OCI-LY7 (cell line): ENCODE data around the gene TMEM63A. TPM values are rescaled to one million over a fixed set of nuclear protein-coding genes. Genes with fewer than 3 reads are reported as not detected.

Experiments used
- BruUV-seq: library from RNA; stranded (reverse); fragments of 400-500 nt; replicated peaks from 2 replicates; lab custom pipeline; 2021; lab: Mats Ljungman, UMichigan
- CTCF ChIA-PET: fragments of 300-600 bp; sonication (Branson Sonifier 250); formaldehyde crosslinking; loops from one replicate; lab custom pipeline; 2022; ENCODE audit warnings: antibody characterized with exemption; ENCODE audit not compliant: unreplicated experiment; lab: Charles Lee
- POLR2A ChIA-PET: fragments of 300-600 bp; sonication (Branson Sonifier 250); formaldehyde crosslinking; loops from one replicate; lab custom pipeline; 2022; ENCODE audit warnings: antibody characterized with exemption; lab: Charles Lee
- DNase-seq: peaks from one replicate; pipeline ENCODE4 v3.0.0-alpha.2; 2015; ENCODE audit warnings: low spot score
- H2AFZ ChIP-seq: fragments of 200-600 bp; sonication (generic), shearing (Covaris generic); 2 replicates; pipeline ENCODE4 v1.6.1; 2014; ENCODE audit warnings: mild to moderate bottlenecking, antibody characterized with exemption, low read length, moderate library complexity
- H3K27ac ChIP-seq: fragments of 200-600 bp; sonication (generic); 2 replicates; pipeline ENCODE4 v1.5.1; 2014; ENCODE audit warnings: mixed run types, low read depth, mild to moderate bottlenecking, moderate library complexity, low read length, inconsistent platforms; ENCODE audit not compliant: poor library complexity, severe bottlenecking
- H3K36me3 ChIP-seq: fragments of 200-600 bp; sonication (generic); 2 replicates; pipeline ENCODE4 v1.6.1; 2014; ENCODE audit warnings: mild to moderate bottlenecking, antibody characterized with exemption, low read length, moderate library complexity, mixed read lengths; ENCODE audit not compliant: insufficient read depth
- H3K4me1 ChIP-seq: fragments of 200-600 bp; sonication (generic); 2 replicates; pipeline ENCODE4 v1.5.1; 2014; ENCODE audit warnings: mild to moderate bottlenecking, low read length; ENCODE audit not compliant: insufficient read depth, poor library complexity, severe bottlenecking
- H3K4me2 ChIP-seq: fragments of 200-600 bp; sonication (generic); 2 replicates; pipeline ENCODE4 v1.6.1; 2014; ENCODE audit warnings: mild to moderate bottlenecking, low read length
- H3K4me3 ChIP-seq: fragments of 200-600 bp; sonication (generic); 2 replicates; pipeline ENCODE4 v1.5.1; 2014; ENCODE audit warnings: mild to moderate bottlenecking, low read depth, low read length; ENCODE audit not compliant: poor library complexity, severe bottlenecking
- H3K79me2 ChIP-seq: fragments of 200-600 bp; sonication (generic); 2 replicates; pipeline ENCODE4 v1.6.1; 2016; ENCODE audit warnings: low read depth, mild to moderate bottlenecking, low read length, moderate library complexity, mixed read lengths; ENCODE audit not compliant: insufficient read depth
- H3K9me2 ChIP-seq: fragments of 200-600 bp; sonication (generic); 2 replicates; pipeline ENCODE4 v1.6.1; 2016; ENCODE audit warnings: mild to moderate bottlenecking, low read length, mixed read lengths; ENCODE audit not compliant: insufficient read depth
- H3K9me3 ChIP-seq: fragments of 200-600 bp; sonication (generic); 2 replicates; pipeline ENCODE4 v1.6.1; 2014; ENCODE audit warnings: mild to moderate bottlenecking, mixed run types, low read length, mixed read lengths
- H4K20me1 ChIP-seq: fragments of 200-600 bp; sonication (generic); 2 replicates; pipeline ENCODE4 v1.6.1; 2014; ENCODE audit warnings: mild to moderate bottlenecking, antibody characterized with exemption, low read length, moderate library complexity, mixed read lengths; ENCODE audit not compliant: insufficient read depth
- EZH2phosphoT487 ChIP-seq: fragments of 200-600 bp; sonication (generic); IDR thresholded peaks from 2 replicates; pipeline ENCODE4 v1.6.1; 2018; ENCODE audit warnings: low read depth, borderline replicate concordance, mild to moderate bottlenecking, mixed run types, antibody characterized with exemption, low read length, moderate library complexity, mixed read lengths
- intact Hi-C: fragments of 100-400 bp; cut with micrococcal nuclease; formaldehyde crosslinking; loops from one replicate; pipeline ENCODE4 v1.10.0; 2022; ENCODE audit not compliant: unreplicated experiment
- total RNA-seq, 2 experiments: library from RNA; depleted of rRNA in 1 of 2; stranded (reverse); fragments of >200 nt in 1 of 2; shearing (Covaris generic) in 1 of 2; gene quantifications; 2 replicates each; pipeline ENCODE4 v1.2.3, GENCODE V29; 2014 to 2022
- TF ChIP-seq, protein P1 (sequence below): fragments of 200-600 bp; sonication (generic); conservative IDR thresholded peaks from 2 replicates; pipeline ENCODE4 v1.5.1; 2014; ENCODE audit warnings: mild to moderate bottlenecking, antibody characterized with exemption, low read length, moderate library complexity, mixed read lengths

TMEM63A gene
- total RNA-seq, 2 experiments from 2014 or later, result 21.0 to 46.5 TPM

DNA sequence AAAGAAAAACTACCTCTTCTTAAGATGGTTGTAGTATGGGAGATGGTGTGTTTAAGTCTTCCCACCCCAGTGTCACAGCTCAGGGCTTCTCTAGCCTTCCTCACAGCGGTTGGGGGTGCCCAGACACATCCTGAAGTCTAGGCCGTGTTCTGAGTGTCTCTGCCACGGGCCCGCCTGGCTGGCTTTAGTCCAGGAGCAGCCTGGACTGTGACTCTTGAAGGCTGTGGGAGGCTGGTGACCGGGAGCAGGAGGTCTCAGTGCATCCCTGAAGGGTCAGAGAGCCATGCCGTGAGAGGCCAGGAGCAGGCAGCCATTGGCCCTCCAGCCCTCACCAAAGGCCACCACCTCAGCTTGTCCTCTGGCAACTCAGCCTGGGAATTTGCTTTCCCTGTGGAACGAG, 67.8 kb downstream of the TMEM63A start:
- no TSS peak for BruUV-seq
- no peak for DNase-seq
- H3K4me1 ChIP-seq, result peaks cover 4% of the 10 kb centered on the region
- TF ChIP-seq, protein P1, sequence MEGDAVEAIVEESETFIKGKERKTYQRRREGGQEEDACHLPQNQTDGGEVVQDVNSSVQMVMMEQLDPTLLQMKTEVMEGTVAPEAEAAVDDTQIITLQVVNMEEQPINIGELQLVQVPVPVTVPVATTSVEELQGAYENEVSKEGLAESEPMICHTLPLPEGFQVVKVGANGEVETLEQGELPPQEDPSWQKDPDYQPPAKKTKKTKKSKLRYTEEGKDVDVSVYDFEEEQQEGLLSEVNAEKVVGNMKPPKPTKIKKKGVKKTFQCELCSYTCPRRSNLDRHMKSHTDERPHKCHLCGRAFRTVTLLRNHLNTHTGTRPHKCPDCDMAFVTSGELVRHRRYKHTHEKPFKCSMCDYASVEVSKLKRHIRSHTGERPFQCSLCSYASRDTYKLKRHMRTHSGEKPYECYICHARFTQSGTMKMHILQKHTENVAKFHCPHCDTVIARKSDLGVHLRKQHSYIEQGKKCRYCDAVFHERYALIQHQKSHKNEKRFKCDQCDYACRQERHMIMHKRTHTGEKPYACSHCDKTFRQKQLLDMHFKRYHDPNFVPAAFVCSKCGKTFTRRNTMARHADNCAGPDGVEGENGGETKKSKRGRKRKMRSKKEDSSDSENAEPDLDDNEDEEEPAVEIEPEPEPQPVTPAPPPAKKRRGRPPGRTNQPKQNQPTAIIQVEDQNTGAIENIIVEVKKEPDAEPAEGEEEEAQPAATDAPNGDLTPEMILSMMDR, result no peak
- no peak for TF ChIP-seq EZH2phosphoT487
- ChIA-PET CTCF (no interaction called here), POLR2A (interaction anchor here (0.9 to 1.0 kb wide), 2 partner anchors 9 to 26 kb away, joined by 4 to 5 read pairs; no protein-coding TSS in a partner anchor)
- no peaks in the 10 kb centered on the region for H3K36me3 ChIP-seq
- H2AFZ ChIP-seq, result no peak overlapping the region
- H3K4me2 ChIP-seq, result no peak overlapping the region
- H3K4me3 ChIP-seq, result no peak overlapping the region
- H3K27ac ChIP-seq, result no peak overlapping the region
- intact Hi-C loops, result no loop called here
- H3K9me3 ChIP-seq, result no peaks in the 10 kb centered on the region
- H3K79me2 ChIP-seq, result no peaks in the 10 kb centered on the region
- no peaks in the 10 kb centered on the region for H3K9me2 ChIP-seq
- no peaks in the 10 kb centered on the region for H4K20me1 ChIP-seq

DNA sequence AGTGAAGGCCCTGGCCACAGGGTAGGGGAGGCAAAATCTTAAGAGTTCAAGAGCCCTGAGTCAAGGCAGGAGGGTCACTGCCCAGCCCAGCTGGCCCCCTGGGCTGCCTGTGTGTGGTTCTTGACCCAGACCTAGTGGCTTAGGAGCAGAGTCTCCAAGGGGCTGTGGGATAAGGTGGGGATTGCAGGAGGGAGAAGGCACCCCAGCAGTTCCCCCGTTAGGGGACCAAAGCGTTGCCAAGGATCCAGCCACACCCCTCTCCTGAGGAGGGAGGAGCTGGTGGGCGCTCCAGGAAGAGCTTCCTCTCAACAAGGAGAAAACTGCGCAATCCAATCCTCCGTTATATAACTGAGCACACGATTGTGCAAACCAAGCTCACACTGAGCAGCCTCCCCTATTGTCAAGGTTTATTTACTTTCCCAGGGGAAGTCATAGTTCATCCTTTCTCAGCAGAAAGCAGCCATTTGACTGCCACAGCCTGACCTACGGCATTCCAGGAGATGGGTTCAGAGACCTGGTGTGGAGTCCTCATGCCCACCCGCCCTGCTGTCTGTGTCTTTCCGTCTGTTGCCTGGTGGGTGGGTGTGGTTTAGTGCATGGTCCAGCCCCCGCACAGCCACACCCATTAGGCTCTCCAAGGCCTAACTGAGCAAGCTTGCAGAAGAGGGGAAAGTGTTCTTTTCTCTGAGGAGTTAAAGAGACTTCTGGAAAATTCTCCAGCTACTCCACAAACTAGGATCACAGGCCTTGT, 68.8 kb downstream of the TMEM63A start:
- ChIA-PET POLR2A (interaction anchor here (0.9 to 1.4 kb wide), 4 partner anchors 10 to 33 kb away, joined by 3 to 6 read pairs (median 4); no protein-coding TSS in a partner anchor), CTCF (no interaction called here)
- no peak overlapping the region for H3K4me3 ChIP-seq
- no peaks in the 10 kb centered on the region for H3K9me2 ChIP-seq
- H3K27ac ChIP-seq, result no peak overlapping the region
- no peak overlapping the region for H3K4me2 ChIP-seq
- no peaks in the 10 kb centered on the region for H3K36me3 ChIP-seq
- no peak overlapping the region for H2AFZ ChIP-seq
- TF ChIP-seq, protein P1, result no peak
- TF ChIP-seq EZH2phosphoT487, result no peak
- intact Hi-C loops, result no loop called here
- H3K4me1 ChIP-seq, result peaks cover 4% of the 10 kb centered on the region
- H4K20me1 ChIP-seq, result no peaks in the 10 kb centered on the region
- no TSS peak for BruUV-seq
- no peaks in the 10 kb centered on the region for H3K79me2 ChIP-seq
- H3K9me3 ChIP-seq, result no peaks in the 10 kb centered on the region
- peak; percentile 26 for DNase-seq
